Activated naive CD4-positive, alpha-beta T cell treated with anti-CD3 and anti-CD28 coated beads, Interleukin-2, amount 10 ng/mL, durations not matched to agents 7 days and 5 days (primary cell): Measurements from ENCODE around the gene CCDC183.
A peak's percentile ranks its signal among the peaks of the same experiment; 100 is the strongest.
"Not testable (repeated sequence)": the region's sequence is repeated elsewhere in the genome, so short reads cannot be mapped to it uniquely, and the experiment has no call there.

Experiments
- CTCF ChIA-PET: fragments of 350-600 bp; sonication (Branson Sonifier 250); formaldehyde crosslinking; loops from one replicate; lab custom pipeline; 2021; ENCODE audit warnings: antibody characterized with exemption; lab: Charles Lee
- DNase-seq: peaks from one replicate; pipeline ENCODE4 v3.0.0-alpha.2; 2020
- H3K27ac Mint-ChIP-seq: one replicate; pipeline ENCODE4 v1.8.0; 2021; ENCODE audit warnings: mild to moderate bottlenecking, moderate library complexity, mixed read lengths
- H3K27me3 Mint-ChIP-seq: one replicate; pipeline ENCODE4 v1.8.0; 2021; ENCODE audit warnings: mild to moderate bottlenecking, mixed read lengths
- H3K36me3 Mint-ChIP-seq: one replicate; pipeline ENCODE4 v1.8.0; 2021; ENCODE audit warnings: mixed read lengths
- H3K4me1 Mint-ChIP-seq: one replicate; pipeline ENCODE4 v1.8.0; 2021; ENCODE audit warnings: mixed read lengths
- H3K4me3 Mint-ChIP-seq: one replicate; pipeline ENCODE4 v1.8.0; 2021; ENCODE audit warnings: mild to moderate bottlenecking, moderate library complexity, mixed read lengths
- H3K9me3 Mint-ChIP-seq: one replicate; pipeline ENCODE4 v1.8.0; 2021; ENCODE audit warnings: mixed read lengths

CCDC183 gene

DNA sequence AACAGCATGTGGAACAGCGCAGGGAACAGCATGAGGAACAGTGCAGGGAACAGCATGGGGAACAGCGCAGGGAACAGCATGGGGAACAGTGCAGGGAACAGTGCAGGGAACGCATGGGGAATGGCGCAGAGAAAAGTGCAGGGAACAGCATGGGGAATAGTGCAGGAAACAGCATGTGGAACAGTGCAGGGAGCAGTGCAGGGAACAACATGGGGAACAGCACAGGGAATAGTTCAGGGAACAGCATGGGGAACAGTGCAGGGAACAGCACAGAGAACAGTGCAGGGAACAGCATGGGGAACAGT is 40.1 kb upstream of the CCDC183 start:
- Mint-ChIP-seq H3K36me3 (no peaks in the 10 kb centered on the region), H3K9me3 (peaks cover 28% of the 10 kb centered on the region), H3K4me1 (no peaks in the 10 kb centered on the region), H3K4me3 (no peak overlapping the region), H3K27ac (no peak overlapping the region), H3K27me3 (peaks cover 38% of the 10 kb centered on the region)
- no peak for DNase-seq
- CTCF ChIA-PET: no interaction called here

DNA sequence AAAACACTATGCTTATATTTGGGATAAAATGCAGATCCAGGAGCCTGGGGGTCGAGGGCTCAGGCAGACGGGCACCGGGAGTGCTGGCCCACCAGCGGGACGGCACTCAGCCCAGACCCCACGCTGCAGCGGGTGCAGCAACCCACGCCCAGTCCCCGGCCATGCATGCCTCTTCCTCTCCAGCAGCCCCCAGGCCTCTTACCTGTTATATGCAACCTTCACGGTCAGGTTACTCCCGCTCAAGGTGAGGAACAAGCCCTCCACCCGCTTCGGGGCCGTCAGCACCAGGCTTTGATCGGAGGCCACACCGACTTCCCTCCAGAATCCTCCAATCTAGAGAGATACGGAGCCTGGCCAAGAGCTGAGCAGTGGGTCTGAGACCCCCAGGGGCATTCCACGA is 39.3 kb upstream of the CCDC183 start:
- peaks cover 40% of the 10 kb centered on the region for H3K27me3 Mint-ChIP-seq
- CTCF ChIA-PET: no interaction called here

DNA sequence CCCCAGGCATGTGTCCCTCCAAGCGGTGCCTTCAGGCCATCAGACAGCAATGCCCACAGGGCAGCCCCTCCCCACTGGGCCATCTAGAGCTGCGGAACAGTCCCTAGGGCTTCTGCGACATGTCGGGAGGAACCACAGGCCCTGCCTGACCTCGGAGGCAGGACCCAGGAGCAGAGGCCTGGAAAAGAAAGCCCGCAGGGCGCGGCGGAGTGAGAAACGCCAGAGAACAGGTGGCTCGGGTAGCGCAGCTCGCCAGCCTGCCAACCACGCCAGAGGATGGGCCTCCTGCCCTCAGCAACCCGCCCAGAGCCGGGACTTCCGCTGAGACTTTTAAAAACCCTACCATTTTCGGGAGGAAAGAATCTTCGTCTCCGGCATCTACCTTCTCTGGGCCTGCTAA is 38.8 kb upstream of the CCDC183 start:
- Mint-ChIP-seq H3K27ac (no peak overlapping the region), H3K4me1 (no peaks in the 10 kb centered on the region), H3K36me3 (no peaks in the 10 kb centered on the region), H3K4me3 (no peak overlapping the region), H3K9me3 (peaks cover 18% of the 10 kb centered on the region), H3K27me3 (peaks cover 39% of the 10 kb centered on the region)
- no peak for DNase-seq
- CTCF ChIA-PET: interaction anchor here (0.9 to 1.3 kb wide), 3 partner anchors 14 to 28 kb away, joined by 3 read pairs; no protein-coding TSS in a partner anchor

More for the DNA sequence above, 39.3 kb upstream of the CCDC183 start:
- Mint-ChIP-seq H3K27ac (no peak overlapping the region), H3K4me1 (no peaks in the 10 kb centered on the region), H3K4me3 (no peak overlapping the region), H3K9me3 (peaks cover 22% of the 10 kb centered on the region), H3K36me3 (no peaks in the 10 kb centered on the region)
- no peak for DNase-seq

DNA sequence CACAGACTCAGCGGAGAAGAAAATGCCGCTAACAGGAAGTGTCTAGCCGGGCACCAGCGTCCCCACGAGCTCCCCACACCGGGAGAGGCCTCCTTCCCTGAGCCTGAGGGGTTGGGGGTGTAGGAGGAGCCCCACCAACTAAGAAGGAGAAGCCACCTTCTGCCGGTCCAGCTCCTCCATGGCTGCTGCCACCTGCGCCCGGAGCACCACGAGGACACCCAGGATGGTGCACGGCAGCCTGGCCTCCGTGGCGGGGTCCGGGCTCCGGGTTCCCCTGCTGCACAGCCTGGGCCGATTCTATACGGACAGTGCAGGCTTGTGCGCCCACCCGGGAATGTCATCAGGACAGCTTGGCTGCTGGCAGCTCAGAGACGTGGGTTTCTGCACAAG is 38.4 kb upstream of the CCDC183 start:
- Mint-ChIP-seq H3K27ac (no peak overlapping the region), H3K27me3 (peaks cover 39% of the 10 kb centered on the region), H3K4me3 (no peak overlapping the region), H3K36me3 (no peaks in the 10 kb centered on the region), H3K9me3 (peaks cover 13% of the 10 kb centered on the region), H3K4me1 (no peaks in the 10 kb centered on the region)
- no peak for DNase-seq
- CTCF ChIA-PET: interaction anchor here (0.9 to 1.3 kb wide), 3 partner anchors 14 to 29 kb away, joined by 3 read pairs; no protein-coding TSS in a partner anchor

DNA sequence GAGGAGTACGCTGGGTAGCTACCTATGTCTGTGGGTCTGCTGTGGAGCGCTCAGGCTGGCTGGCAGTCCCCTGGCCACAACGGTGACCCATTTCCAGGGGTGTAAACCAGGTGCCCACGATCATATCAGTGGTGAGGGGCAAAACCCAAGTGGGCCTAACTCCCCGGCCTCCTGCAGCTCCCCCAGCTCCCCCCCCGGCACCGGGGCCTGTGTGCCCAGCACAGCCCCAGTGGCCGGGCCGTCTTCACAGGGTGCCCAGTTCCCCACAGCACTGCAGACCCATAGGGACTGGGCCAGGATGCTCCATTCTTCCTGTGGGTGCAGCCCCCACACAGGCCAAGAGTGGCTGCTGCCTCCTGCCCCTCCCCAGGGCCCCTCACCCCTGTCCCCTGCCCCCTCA is 37.1 kb upstream of the CCDC183 start:
- H3K4me1 Mint-ChIP-seq: no peaks in the 10 kb centered on the region
- DNase-seq: no peak
- H3K36me3 Mint-ChIP-seq: no peaks in the 10 kb centered on the region
- H3K27ac Mint-ChIP-seq: no peak overlapping the region
- CTCF ChIA-PET: interaction anchor here (0.8 kb wide), 1 partner anchor 30 kb away, joined by 3 read pairs; no protein-coding TSS in a partner anchor
- H3K27me3 Mint-ChIP-seq: peaks cover 43% of the 10 kb centered on the region
- H3K4me3 Mint-ChIP-seq: no peak overlapping the region
- peaks cover 11% of the 10 kb centered on the region for H3K9me3 Mint-ChIP-seq

DNA sequence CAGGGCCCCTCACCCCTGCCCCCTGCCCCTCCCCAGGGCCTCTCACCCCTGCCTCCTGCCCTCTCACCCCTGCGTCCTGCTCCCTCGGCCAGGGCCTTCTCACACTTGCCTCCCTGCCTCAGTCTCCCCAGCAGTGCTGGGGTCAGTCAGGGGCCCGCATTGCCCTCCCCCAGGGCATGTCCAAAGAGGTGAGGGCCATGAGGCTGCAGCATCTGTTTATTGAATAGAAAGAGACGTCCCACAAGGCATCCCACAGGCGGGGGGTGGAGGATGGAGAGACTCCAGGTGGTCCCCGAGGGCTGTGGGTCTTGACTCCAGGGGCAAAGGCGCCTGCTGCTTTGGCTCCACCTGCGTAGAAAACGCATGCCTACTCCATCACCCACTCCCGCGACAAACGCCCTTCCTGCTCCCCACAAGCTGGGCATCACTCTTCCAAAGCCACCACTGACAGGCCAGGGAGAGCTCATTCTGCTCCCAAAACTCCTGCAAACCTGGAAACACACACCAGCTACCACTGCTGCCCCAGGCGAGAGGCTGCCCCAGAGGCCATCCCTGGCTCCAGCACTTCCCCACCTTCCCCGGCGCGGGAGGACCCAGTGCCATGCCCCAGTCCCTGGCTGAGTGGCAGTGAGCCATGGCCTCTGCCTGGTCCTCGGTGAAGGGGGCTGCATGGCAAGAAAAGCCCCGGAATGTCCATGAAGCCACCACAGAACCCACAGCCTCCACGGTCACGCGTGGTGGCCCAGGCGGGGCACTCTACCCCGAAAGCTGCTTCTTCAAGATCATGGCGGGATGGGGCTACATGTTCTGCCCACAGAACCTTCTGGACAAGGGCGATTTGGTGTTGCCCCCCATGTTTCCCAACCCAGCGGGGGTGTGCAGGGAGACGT is 36.5 kb upstream of the CCDC183 start:
- Mint-ChIP-seq H3K36me3 (no peaks in the 10 kb centered on the region), H3K27me3 (peaks cover 43% of the 10 kb centered on the region), H3K4me1 (no peaks in the 10 kb centered on the region), H3K4me3 (no peak overlapping the region), H3K27ac (no peak overlapping the region), H3K9me3 (peaks cover 11% of the 10 kb centered on the region)
- CTCF ChIA-PET: interaction anchor here (0.8 to 2.7 kb wide), 4 partner anchors 9 to 31 kb away, joined by 3 to 8 read pairs (median 4); no protein-coding TSS in a partner anchor
- no peak for DNase-seq

DNA sequence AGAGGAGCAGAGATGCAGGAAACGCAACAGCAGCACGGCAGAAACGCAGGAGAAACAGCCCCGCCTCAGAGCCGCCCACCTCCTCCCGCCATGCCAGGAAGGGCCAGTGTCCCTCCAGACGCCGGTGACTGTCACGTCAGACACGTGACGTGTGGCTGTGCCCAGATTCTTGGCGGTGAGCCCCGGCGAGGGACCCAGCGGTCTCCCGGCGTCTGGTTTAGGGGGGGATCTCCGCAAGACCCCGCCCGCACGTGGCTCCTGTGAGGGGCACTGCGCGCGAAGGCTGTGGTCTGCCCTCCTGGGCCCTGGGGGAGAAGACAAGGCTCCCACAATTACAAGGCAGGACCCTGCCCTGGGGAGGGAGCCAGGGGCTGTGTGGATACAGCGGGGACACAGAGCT is 35.7 kb upstream of the CCDC183 start:
- CTCF ChIA-PET: interaction anchor here (1.1 to 2.7 kb wide), 5 partner anchors 9 to 274 kb away, joined by 3 to 8 read pairs (median 4); no protein-coding TSS in a partner anchor
- no peak for DNase-seq
- Mint-ChIP-seq H3K27me3 (peaks cover 41% of the 10 kb centered on the region), H3K4me3 (no peak overlapping the region), H3K9me3 (peaks cover 9% of the 10 kb centered on the region), H3K27ac (no peak overlapping the region), H3K36me3 (no peaks in the 10 kb centered on the region), H3K4me1 (no peaks in the 10 kb centered on the region)

DNA sequence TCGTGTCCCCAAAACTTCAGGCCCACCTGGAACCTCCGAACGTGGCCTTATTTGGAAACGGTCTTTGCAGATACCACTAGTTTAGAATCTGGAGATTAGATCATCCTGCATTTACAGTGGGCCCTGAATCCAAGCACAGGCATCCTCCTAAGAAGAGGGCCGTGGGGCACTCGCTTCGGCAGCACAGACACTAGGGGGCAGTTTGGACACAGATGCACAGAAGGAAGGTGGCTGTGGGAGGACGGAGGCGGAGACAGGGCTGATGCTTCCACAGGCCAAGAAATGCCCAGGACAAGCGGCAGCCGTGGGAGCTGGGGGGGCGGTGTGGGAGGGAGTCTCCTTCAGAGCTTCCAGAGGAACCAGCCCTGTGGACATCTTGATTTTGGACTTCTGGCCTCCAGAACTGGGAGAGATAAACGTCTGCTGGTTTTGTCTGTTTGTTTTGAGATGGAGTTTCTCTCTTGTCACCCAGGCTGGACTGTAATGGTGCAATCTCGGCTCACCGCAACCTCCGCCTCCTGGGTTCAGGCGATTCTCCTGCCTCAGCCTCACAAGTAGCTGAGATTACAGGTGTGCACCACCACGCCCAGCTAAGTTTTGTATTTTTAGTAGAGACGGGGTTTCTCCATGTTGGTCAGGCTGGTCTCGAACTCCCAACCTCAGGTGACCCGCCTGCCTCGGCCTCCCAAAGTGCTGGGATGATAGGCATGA is 35.1 kb upstream of the CCDC183 start:
- not testable (repeated sequence) for H3K9me3 Mint-ChIP-seq, H3K4me1 Mint-ChIP-seq, H3K27ac Mint-ChIP-seq, H3K36me3 Mint-ChIP-seq, H3K4me3 Mint-ChIP-seq
- peaks cover 38% of the 10 kb centered on the region for H3K27me3 Mint-ChIP-seq
- peak; percentile 53 for DNase-seq
- CTCF ChIA-PET: interaction anchor here (0.8 to 2.7 kb wide), 7 partner anchors 8 to 273 kb away, joined by 3 to 8 read pairs (median 4); no protein-coding TSS in a partner anchor

DNA sequence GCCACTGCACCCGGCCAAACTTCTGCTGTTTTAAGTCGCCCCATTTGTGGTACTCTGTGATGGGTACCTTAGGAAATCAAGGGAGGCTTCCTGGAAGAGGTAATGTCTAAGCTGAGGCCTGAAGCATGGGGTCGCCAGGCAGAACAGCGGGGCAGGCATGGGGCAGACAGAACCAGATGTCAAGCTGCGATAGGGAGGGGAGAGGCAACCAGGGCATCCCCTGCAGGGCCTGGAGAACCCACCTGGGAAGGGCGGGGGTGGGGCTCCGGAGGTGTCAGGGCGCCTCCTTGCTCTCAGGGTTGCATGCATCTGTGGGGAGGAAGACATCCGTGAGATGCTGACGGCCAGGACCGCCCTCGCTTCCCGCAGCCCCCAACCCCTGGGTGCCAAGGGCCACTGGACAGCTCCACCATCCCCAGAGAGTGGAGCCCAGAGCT is 34.6 kb upstream of the CCDC183 start:
- Mint-ChIP-seq H3K9me3 (no peaks in the 10 kb centered on the region), H3K27me3 (peaks cover 38% of the 10 kb centered on the region), H3K4me1 (peaks cover 3% of the 10 kb centered on the region), H3K27ac (no peak overlapping the region), H3K4me3 (no peak overlapping the region), H3K36me3 (no peaks in the 10 kb centered on the region)
- DNase-seq: no peak
- CTCF ChIA-PET: interaction anchor here (0.8 to 2.7 kb wide), 5 partner anchors 11 to 273 kb away, joined by 3 to 8 read pairs (median 4); no protein-coding TSS in a partner anchor

DNA sequence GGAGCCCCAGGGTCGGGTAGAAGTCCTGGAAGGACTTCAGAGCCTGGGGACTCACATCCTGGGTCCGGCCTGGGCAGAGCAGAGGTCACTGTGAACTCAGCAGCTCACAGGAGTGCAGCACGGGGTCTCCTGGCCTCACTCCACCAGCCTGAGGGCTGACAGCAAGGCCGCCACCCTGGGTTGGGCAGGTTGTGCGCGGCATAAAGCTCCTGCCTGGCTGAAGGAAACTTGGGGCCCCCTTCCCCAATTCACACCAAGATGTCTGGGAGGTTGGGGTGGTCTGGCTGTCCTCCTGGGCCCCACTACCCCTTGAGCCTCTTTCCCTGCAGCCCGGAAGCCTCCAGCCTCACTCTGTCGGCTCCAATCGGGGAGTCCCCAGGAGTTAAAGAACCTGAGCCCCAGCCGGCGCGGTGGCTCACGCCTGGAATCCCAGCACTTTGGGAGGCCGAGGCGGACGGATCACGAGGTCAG is 33.9 kb upstream of the CCDC183 start:
- Mint-ChIP-seq H3K27ac (no peak overlapping the region), H3K36me3 (no peaks in the 10 kb centered on the region), H3K9me3 (no peaks in the 10 kb centered on the region)

DNA sequence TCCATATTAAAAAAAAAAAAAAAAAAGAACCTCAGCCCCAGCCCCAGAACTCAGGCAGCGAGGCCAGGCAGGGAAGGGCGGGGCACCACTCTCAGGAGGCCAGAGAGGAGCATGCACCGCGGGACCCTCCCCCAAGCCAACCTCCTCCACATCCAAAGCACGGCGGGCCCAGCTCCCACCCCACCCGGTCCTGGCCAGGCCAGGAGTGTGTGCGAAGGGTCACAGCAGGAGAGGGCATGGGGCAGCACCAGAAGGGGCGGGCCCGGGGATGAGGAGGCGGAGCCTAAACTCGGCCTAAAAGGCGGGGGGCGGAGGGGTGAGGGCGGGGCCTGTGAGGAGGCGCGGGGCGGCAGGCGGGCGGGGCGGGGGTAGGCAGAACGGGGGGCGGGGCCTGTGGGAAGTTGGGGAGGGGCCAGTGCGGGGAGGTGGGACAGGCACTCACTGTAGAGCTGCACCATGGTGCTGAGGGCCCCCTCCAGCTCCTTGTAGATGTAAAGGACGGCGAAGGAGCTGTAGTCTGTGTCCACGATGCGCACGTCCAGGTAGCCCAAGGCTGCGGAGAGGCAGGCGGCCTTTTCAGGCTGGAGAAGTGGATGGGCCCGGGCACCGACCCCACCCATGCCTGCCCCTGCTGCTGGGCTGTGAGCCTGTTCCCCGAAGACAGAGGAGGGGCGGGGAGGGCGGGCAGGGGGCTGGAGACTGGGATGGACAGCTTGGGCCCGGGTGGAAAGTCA is 33.1 kb upstream of the CCDC183 start:
- Mint-ChIP-seq H3K9me3 (no peaks in the 10 kb centered on the region), H3K4me1 (peaks cover 9% of the 10 kb centered on the region)
- CTCF ChIA-PET: interaction anchor here (2.1 kb wide), 1 partner anchor 15 kb away, joined by 7 read pairs; no protein-coding TSS in a partner anchor

More for the DNA sequence above, 33.9 kb upstream of the CCDC183 start:
- peaks cover 43% of the 10 kb centered on the region for H3K27me3 Mint-ChIP-seq
- CTCF ChIA-PET: interaction anchor here (1.6 to 2.7 kb wide), 2 partner anchors 12 to 33 kb away, joined by 5 to 8 read pairs; no protein-coding TSS in a partner anchor
- H3K4me1 Mint-ChIP-seq: peaks cover 9% of the 10 kb centered on the region
- no peak for DNase-seq
- no peak overlapping the region for H3K4me3 Mint-ChIP-seq

DNA sequence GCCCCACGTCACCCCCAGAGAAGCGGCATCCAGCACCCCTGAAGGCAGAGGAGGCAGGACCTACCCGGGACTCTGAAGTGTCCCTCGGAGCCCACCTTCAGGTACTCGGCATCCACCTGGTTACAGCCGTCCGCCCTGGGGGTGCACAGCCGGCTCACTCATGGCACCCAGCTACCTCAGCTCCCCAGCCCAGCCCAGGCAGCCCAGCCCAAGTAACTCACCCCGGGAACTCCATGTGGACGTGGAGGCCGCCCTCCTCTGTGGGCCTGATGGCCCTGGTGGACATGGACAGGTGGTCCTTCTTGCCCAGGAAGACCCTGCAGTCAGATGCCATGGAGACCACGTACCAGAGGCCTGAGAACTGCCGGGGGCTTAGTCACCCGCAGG is 32.5 kb upstream of the CCDC183 start:
- Mint-ChIP-seq H3K36me3 (no peaks in the 10 kb centered on the region), H3K27ac (no peak overlapping the region), H3K9me3 (no peaks in the 10 kb centered on the region), H3K4me1 (peaks cover 9% of the 10 kb centered on the region), H3K27me3 (peaks cover 57% of the 10 kb centered on the region), H3K4me3 (no peak overlapping the region)
- CTCF ChIA-PET: interaction anchor here (1.0 to 2.1 kb wide), 2 partner anchors 15 to 24 kb away, joined by 3 to 7 read pairs; no protein-coding TSS in a partner anchor
- DNase-seq: no peak

More for the DNA sequence above, 33.1 kb upstream of the CCDC183 start:
- no peaks in the 10 kb centered on the region for H3K36me3 Mint-ChIP-seq
- H3K27me3 Mint-ChIP-seq: peaks cover 51% of the 10 kb centered on the region
- no peak overlapping the region for H3K27ac Mint-ChIP-seq
- peak; percentile 60 for DNase-seq
- no peak overlapping the region for H3K4me3 Mint-ChIP-seq

DNA sequence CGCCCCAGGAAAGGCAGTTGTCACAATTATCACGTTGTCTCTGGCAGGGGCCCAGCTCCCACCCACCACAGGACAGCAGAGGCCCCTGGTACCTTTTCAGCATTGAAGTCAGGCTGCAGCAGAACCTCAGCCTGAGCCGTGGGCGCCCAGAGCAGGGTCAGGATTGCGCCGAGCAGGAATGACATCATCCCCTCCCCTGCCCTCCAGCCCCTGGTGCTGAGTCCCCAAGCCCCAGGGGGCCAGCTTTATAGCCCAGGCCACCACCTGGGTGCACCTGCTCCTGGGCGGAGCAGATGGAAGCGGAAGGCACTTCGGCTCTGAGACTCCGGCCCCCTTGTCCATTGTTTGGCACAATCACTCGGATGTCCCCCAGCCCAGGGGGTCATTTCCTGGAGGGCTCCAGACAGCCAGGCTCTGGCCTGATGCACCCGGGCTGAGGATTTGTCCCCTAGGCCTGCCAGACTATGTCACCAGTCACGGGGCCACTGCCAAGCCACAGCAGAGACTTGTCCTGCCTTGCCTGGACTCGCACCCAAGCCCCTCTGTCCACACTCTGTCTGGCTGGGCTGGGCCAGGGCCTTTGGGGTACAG is 31.7 kb upstream of the CCDC183 start, which contains the start of gene LCN15:
Gene LCN15, minus strand, starts transcription at position 218 of the 591 bp plus-strand sequence. Its CDS starts 30 bp downstream, at position 188.
- Mint-ChIP-seq H3K4me1 (peaks cover 9% of the 10 kb centered on the region), H3K27ac (no peak within 1 kb of the TSS), H3K9me3 (no peaks in the 10 kb centered on the region), H3K27me3 (peaks cover 60% of the 10 kb centered on the region), H3K36me3 (no peaks in the 10 kb centered on the region), H3K4me3 (no peak within 1 kb of the TSS)
- no peak for DNase-seq
- CTCF ChIA-PET: interaction anchor here (1.0 to 2.1 kb wide), 2 partner anchors 14 to 24 kb away, joined by 3 to 7 read pairs; no protein-coding TSS in a partner anchor
